ENCODE results near the gene UBE2C. TPM values are rescaled to one million over a fixed set of nuclear protein-coding genes. Genes with fewer than 3 reads are reported as not detected.
"Not testable (repeated sequence)": the region's sequence is repeated elsewhere in the genome, so short reads cannot be mapped to it uniquely, and the experiment has no call there.

The UBE2C gene
- total RNA-seq, 1 experiment from 2014 or later: 268 TPM

DNA sequence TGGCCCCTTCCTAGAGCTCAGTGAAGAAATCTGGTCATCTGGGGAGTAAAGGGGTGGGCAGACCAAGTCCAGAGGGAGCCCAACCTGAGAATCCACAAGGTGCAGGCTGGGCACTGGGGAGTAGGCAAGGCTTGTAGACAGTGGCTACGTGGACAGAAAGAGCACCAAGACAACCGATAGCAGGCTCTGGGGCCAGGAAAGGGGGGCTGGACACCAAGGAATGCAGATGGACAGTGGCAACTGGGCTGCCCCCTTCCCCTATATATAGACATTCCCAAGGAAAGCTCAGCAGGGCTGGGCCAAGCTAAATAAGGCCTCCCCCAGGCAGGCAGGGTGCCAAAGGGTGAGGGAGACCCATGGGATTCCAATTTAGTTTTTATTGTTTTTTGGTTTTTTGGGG lies 16.1 kb downstream of the UBE2C start:
- TF ChIP-seq, protein P1, sequence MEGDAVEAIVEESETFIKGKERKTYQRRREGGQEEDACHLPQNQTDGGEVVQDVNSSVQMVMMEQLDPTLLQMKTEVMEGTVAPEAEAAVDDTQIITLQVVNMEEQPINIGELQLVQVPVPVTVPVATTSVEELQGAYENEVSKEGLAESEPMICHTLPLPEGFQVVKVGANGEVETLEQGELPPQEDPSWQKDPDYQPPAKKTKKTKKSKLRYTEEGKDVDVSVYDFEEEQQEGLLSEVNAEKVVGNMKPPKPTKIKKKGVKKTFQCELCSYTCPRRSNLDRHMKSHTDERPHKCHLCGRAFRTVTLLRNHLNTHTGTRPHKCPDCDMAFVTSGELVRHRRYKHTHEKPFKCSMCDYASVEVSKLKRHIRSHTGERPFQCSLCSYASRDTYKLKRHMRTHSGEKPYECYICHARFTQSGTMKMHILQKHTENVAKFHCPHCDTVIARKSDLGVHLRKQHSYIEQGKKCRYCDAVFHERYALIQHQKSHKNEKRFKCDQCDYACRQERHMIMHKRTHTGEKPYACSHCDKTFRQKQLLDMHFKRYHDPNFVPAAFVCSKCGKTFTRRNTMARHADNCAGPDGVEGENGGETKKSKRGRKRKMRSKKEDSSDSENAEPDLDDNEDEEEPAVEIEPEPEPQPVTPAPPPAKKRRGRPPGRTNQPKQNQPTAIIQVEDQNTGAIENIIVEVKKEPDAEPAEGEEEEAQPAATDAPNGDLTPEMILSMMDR (conservative IDR thresholded peaks at IDR 0.05): no peak
- Mint-ChIP-seq H3K4me1 (peaks cover 25 to 44% of the 10 kb centered on the region in 2 experiments), H3K9me3 (no peaks in the 10 kb centered on the region; a peak in 1 of 5 replicates), H3K4me3 (no peak overlapping the region; a peak in 1 of 5 replicates), H3K27me3 (ENCODE audit: low read depth) (peaks cover 15% of the 10 kb centered on the region), H3K27ac (no peak overlapping the region), H3K36me3 (ENCODE audit: insufficient read depth in 1 of 3, low read depth in 3 of 3) (no peaks in the 10 kb centered on the region; a peak in 1 of 7 replicates)
- Histone ChIP-seq H3K23ac (ENCODE audit: insufficient read length, low read depth, low read length) (no peak overlapping the region), H2BK12ac (ENCODE audit: insufficient read length, low read depth, low read length) (no peak overlapping the region), H3K23me2 (ENCODE audit: insufficient read length, low read depth, low read length, poor library complexity, severe bottlenecking) (no peaks in the 10 kb centered on the region), H3K4ac (ENCODE audit: low read depth, low read length) (no peak overlapping the region), H3K4me2 (ENCODE audit: insufficient read depth, insufficient read length, low read length) (no peak overlapping the region), H2AFZ (ENCODE audit: low read length) (no peak overlapping the region), H3K9me3 (ENCODE audit: control insufficient read depth, low read depth, low read length) (no peaks in the 10 kb centered on the region), H2BK120ac (ENCODE audit: low read depth, low read length, poor library complexity, severe bottlenecking) (no peak overlapping the region), H4K91ac (ENCODE audit: insufficient read length, low read depth, low read length) (no peak overlapping the region), H2BK5ac (ENCODE audit: insufficient read length, low read length) (no peak overlapping the region), H3K14ac (ENCODE audit: insufficient read depth, low read length) (no peak overlapping the region), H4K5ac (ENCODE audit: insufficient read length, low read depth, low read length) (no peak overlapping the region), H4K8ac (replicated peaks; ENCODE audit: insufficient read length, low read depth, low read length) (no peak overlapping the region), H3K4me1 (ENCODE audit: insufficient read depth, low read length) (peaks cover 4% of the 10 kb centered on the region; the same call in 1 of the 2 replicates), H4K20me1 (ENCODE audit: control insufficient read depth, insufficient read depth, insufficient read length) (no peaks in the 10 kb centered on the region), H3K27ac (ENCODE audit: insufficient read length, low read depth, low read length) (no peak overlapping the region), H3K56ac (ENCODE audit: insufficient read length, low read depth, low read length) (no peak overlapping the region), H2BK20ac (ENCODE audit: low read depth, low read length, poor library complexity, severe bottlenecking) (no peak overlapping the region), H3K79me2 (ENCODE audit: insufficient read depth, low read length) (no peaks in the 10 kb centered on the region), H2BK15ac (ENCODE audit: low read depth, low read length) (no peak overlapping the region), H2AK5ac (ENCODE audit: insufficient read length, low read length) (no peak overlapping the region), H3K18ac (ENCODE audit: insufficient read length, low read depth, low read length) (no peak overlapping the region), H3K27me3 (ENCODE audit: insufficient read depth, low read length) (no peaks in the 10 kb centered on the region; the same call in 1 of the 2 replicates), H3K9ac (ENCODE audit: extremely low read depth, insufficient read length, low read length) (no peak overlapping the region), H3T11ph (ENCODE audit: low read length) (no peak overlapping the region), H3K79me1 (ENCODE audit: insufficient read depth, low read depth, low read length, poor library complexity, severe bottlenecking) (no peaks in the 10 kb centered on the region)
- no peak for DNase-seq
- WGBS (ENCODE audit: extremely low coverage, insufficient read length, low lambda C conversion rate): no CpG with 5 or more reads among the region's 2 CpGs

DNA sequence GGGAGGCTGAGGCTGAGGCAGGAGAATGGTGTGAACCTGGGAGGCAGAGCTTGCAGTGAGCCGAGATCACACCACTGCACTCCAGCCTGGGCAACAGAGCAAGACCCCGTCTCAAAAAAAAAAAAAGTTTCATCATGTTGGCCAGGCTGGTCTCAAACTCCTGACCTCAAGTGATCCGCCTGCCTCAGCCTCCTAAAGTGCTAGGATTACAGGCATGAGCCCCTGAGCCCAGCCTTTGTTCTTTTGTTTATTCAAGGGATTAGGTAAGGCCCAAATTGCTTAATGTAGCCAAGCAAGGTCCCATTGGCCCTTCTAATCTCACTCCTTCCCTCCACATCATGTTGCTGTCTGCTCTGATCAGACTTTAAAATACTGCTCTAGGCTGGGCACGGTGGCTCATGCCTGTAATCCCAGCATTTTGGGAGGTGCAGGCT lies 17.2 kb downstream of the UBE2C start:
- H3K27me3 ChIP-seq (ENCODE audit: insufficient read depth, low read length); H2AK5ac ChIP-seq (ENCODE audit: insufficient read length, low read length); H3K56ac ChIP-seq (ENCODE audit: insufficient read length, low read depth, low read length); DNase-seq; H2BK5ac ChIP-seq (ENCODE audit: insufficient read length, low read length); H3K4ac ChIP-seq (ENCODE audit: low read depth, low read length); H3K23ac ChIP-seq (ENCODE audit: insufficient read length, low read depth, low read length); H2AFZ ChIP-seq (ENCODE audit: low read length); H4K20me1 ChIP-seq (ENCODE audit: control insufficient read depth, insufficient read depth, insufficient read length); H3K36me3 Mint-ChIP-seq (ENCODE audit: insufficient read depth in 1 of 3, low read depth in 3 of 3); H3K27me3 Mint-ChIP-seq (ENCODE audit: low read depth); H3K23me2 ChIP-seq (ENCODE audit: insufficient read length, low read depth, low read length, poor library complexity, severe bottlenecking); H3K4me1 ChIP-seq (ENCODE audit: insufficient read depth, low read length); H4K5ac ChIP-seq (ENCODE audit: insufficient read length, low read depth, low read length); H3K18ac ChIP-seq (ENCODE audit: insufficient read length, low read depth, low read length); H4K91ac ChIP-seq (ENCODE audit: insufficient read length, low read depth, low read length); H3K79me1 ChIP-seq (ENCODE audit: insufficient read depth, low read depth, low read length, poor library complexity, severe bottlenecking); H2BK15ac ChIP-seq (ENCODE audit: low read depth, low read length); H3K9ac ChIP-seq (ENCODE audit: extremely low read depth, insufficient read length, low read length); H3K4me2 ChIP-seq (ENCODE audit: insufficient read depth, insufficient read length, low read length); H4K8ac ChIP-seq (replicated peaks; ENCODE audit: insufficient read length, low read depth, low read length); H3K79me2 ChIP-seq (ENCODE audit: insufficient read depth, low read length); H3K9me3 ChIP-seq (ENCODE audit: control insufficient read depth, low read depth, low read length); H2BK120ac ChIP-seq (ENCODE audit: low read depth, low read length, poor library complexity, severe bottlenecking); H3K27ac ChIP-seq (ENCODE audit: insufficient read length, low read depth, low read length); H3K4me3 Mint-ChIP-seq; H2BK12ac ChIP-seq (ENCODE audit: insufficient read length, low read depth, low read length); H2BK20ac ChIP-seq (ENCODE audit: low read depth, low read length, poor library complexity, severe bottlenecking); H3T11ph ChIP-seq (ENCODE audit: low read length); H3K27ac Mint-ChIP-seq; H3K14ac ChIP-seq (ENCODE audit: insufficient read depth, low read length); H3K9me3 Mint-ChIP-seq: not testable (repeated sequence)
- no CpG with 5 or more reads among the region's 4 CpGs for WGBS (ENCODE audit: extremely low coverage, insufficient read length, low lambda C conversion rate)
- peaks cover 21 to 36% of the 10 kb centered on the region in 2 experiments for H3K4me1 Mint-ChIP-seq
